ENCODE data around the gene SRD5A2.

- TF ChIP-seq EZH2phosphoT487 (conservative IDR thresholded peaks at IDR 0.05; ENCODE audit: low read length) (no peak), CTCF (IDR thresholded peaks at IDR 0.05; ENCODE audit: insufficient read depth, low read length, poor library complexity, severe bottlenecking) (no peak)
Measured at GRCh38 chr2:31525876-31526275, 54.9 kb downstream of the SRD5A2 start.
